Neural progenitor cell (in vitro differentiated cells): ENCODE data around the gene MAMSTR.

Source experiments
- EZH2 ChIP-seq: fragments of 200-600 bp; sonication (generic); IDR thresholded peaks from 2 replicates; pipeline ENCODE4 v1.6.1; 2017; ENCODE audit warnings: antibody characterized with exemption, mild to moderate bottlenecking, moderate library complexity
- EZH2phosphoT487 ChIP-seq: fragments of 200-600 bp; sonication (generic); IDR thresholded peaks from 2 replicates; pipeline ENCODE4 v1.6.1; 2017; ENCODE audit warnings: antibody characterized with exemption
- TF ChIP-seq, protein P1 (sequence below): fragments of 200-600 bp; sonication (generic); IDR thresholded peaks from 2 replicates; pipeline ENCODE4 v1.5.1; 2017; ENCODE audit warnings: antibody characterized with exemption, mild to moderate bottlenecking

DNA sequence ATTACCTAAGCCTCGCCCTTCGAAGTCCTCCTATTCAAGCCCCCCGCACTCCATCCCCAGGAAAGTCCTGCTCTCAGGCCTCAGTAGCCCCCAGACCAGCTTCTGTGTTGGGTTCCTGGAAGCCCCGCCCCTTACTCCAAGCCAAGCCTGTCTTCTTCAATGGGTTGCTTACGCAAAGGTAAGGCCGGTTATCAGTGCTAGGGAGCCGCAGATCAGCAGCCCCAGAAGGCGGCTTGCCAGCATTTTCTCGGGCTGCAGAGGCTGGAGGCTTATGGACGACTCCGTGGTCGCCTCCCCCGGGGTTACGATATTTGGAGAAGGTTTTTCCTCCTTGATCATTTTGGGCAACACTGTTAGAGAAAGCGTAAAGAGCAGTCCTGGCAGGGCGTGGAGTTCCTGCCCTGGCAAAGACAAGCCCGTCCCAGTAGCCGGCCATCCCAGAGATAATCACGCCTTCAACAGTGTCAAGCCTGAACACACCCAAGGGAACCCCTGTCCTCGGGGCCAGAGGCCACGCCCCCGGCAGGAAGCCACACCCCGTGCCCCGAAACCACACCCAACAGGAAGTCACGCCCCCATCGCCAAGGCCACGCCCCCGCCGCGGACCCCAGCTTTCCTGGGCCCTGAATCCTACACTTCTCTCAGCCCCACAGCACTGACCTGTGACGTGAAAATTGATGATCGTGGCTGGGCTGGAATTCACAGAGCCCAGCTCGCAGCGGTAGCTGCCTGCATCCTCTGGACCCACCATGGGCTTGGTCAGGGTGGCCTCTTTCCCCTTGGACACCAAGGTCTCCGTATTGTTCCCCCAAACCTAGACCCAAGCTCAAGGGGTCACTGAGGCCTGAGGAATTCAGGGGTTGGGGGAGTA, 21.8 kb upstream of the MAMSTR start:
- TF ChIP-seq, protein P1, sequence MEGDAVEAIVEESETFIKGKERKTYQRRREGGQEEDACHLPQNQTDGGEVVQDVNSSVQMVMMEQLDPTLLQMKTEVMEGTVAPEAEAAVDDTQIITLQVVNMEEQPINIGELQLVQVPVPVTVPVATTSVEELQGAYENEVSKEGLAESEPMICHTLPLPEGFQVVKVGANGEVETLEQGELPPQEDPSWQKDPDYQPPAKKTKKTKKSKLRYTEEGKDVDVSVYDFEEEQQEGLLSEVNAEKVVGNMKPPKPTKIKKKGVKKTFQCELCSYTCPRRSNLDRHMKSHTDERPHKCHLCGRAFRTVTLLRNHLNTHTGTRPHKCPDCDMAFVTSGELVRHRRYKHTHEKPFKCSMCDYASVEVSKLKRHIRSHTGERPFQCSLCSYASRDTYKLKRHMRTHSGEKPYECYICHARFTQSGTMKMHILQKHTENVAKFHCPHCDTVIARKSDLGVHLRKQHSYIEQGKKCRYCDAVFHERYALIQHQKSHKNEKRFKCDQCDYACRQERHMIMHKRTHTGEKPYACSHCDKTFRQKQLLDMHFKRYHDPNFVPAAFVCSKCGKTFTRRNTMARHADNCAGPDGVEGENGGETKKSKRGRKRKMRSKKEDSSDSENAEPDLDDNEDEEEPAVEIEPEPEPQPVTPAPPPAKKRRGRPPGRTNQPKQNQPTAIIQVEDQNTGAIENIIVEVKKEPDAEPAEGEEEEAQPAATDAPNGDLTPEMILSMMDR = no peak
- no peak for TF ChIP-seq EZH2
- no peak for TF ChIP-seq EZH2phosphoT487
